Glomerular endothelial cell (primary cell): ENCODE measurements around the gene HOXD9. TPM values are rescaled to one million over a fixed set of nuclear protein-coding genes. Genes with fewer than 3 reads are reported as not detected.

ENCODE experiments used
- DNase-seq: peaks from one replicate; pipeline ENCODE4 v3.0.0-alpha.2; 2011; ENCODE audit warnings: low read depth, low spot score; ENCODE audit errors: extremely low read depth
- total RNA-seq: library from RNA; depleted of rRNA; stranded (reverse); fragments of >200 nt; gene quantifications from 2 replicates; pipeline ENCODE4 v1.2.3, GENCODE V29; 2015

Gene HOXD9
- 4.7 and 7.6 TPM in 2 replicates for total RNA-seq

GRCh38 chr2:176122683-176123410, at the start of gene HOXD9:
TSS of gene HOXD9 (plus strand) at chr2:176122719. CDS start at chr2:176122769, 50 bp downstream.
- no peak for DNase-seq

- DNase-seq = no peak
Measured at GRCh38 chr2:176072951-176073904, 49.3 kb upstream of the HOXD9 start.

- DNase-seq = no peak
Measured at GRCh38 chr2:176074919-176075425, 47.5 kb upstream of the HOXD9 start.

GRCh38 chr2:176075481-176075880, 47.0 kb upstream of the HOXD9 start:
- no peak for DNase-seq

- DNase-seq = no peak
Measured at GRCh38 chr2:176076063-176076462, 46.5 kb upstream of the HOXD9 start.

GRCh38 chr2:176076796-176077195, 45.7 kb upstream of the HOXD9 start:
- no peak for DNase-seq

- DNase-seq = no peak
Measured at GRCh38 chr2:176078541-176079284, 43.8 kb upstream of the HOXD9 start.

GRCh38 chr2:176079285-176079830, 43.2 kb upstream of the HOXD9 start:
- DNase-seq = no peak

GRCh38 chr2:176079831-176080539, 42.5 kb upstream of the HOXD9 start:
- DNase-seq = no peak

- DNase-seq = no peak
Measured at GRCh38 chr2:176080540-176081375, 41.8 kb upstream of the HOXD9 start.

GRCh38 chr2:176081376-176081836, 41.1 kb upstream of the HOXD9 start:
- no peak for DNase-seq

- DNase-seq = no peak
Measured at GRCh38 chr2:176081837-176082524, 40.5 kb upstream of the HOXD9 start.

GRCh38 chr2:176082525-176082823, 40.0 kb upstream of the HOXD9 start:
- no peak for DNase-seq

- no peak for DNase-seq
Measured at GRCh38 chr2:176082824-176083751, 39.4 kb upstream of the HOXD9 start.

- DNase-seq = no peak
Measured at GRCh38 chr2:176083796-176084261, 38.7 kb upstream of the HOXD9 start, which contains the start of gene EVX2. TSS of gene EVX2 (minus strand) at chr2:176083962. CDS start at chr2:176083776, 186 bp downstream.

- DNase-seq = no peak
Measured at GRCh38 chr2:176084611-176085119, 37.9 kb upstream of the HOXD9 start.
